ENCODE results near the gene NRK.
"Not testable (repeated sequence)": the region's sequence is repeated elsewhere in the genome, so short reads cannot be mapped to it uniquely, and the experiment has no call there.

Gene NRK, protein sequence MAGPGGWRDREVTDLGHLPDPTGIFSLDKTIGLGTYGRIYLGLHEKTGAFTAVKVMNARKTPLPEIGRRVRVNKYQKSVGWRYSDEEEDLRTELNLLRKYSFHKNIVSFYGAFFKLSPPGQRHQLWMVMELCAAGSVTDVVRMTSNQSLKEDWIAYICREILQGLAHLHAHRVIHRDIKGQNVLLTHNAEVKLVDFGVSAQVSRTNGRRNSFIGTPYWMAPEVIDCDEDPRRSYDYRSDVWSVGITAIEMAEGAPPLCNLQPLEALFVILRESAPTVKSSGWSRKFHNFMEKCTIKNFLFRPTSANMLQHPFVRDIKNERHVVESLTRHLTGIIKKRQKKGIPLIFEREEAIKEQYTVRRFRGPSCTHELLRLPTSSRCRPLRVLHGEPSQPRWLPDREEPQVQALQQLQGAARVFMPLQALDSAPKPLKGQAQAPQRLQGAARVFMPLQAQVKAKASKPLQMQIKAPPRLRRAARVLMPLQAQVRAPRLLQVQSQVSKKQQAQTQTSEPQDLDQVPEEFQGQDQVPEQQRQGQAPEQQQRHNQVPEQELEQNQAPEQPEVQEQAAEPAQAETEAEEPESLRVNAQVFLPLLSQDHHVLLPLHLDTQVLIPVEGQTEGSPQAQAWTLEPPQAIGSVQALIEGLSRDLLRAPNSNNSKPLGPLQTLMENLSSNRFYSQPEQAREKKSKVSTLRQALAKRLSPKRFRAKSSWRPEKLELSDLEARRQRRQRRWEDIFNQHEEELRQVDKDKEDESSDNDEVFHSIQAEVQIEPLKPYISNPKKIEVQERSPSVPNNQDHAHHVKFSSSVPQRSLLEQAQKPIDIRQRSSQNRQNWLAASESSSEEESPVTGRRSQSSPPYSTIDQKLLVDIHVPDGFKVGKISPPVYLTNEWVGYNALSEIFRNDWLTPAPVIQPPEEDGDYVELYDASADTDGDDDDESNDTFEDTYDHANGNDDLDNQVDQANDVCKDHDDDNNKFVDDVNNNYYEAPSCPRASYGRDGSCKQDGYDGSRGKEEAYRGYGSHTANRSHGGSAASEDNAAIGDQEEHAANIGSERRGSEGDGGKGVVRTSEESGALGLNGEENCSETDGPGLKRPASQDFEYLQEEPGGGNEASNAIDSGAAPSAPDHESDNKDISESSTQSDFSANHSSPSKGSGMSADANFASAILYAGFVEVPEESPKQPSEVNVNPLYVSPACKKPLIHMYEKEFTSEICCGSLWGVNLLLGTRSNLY (N-terminal part only)

DNA sequence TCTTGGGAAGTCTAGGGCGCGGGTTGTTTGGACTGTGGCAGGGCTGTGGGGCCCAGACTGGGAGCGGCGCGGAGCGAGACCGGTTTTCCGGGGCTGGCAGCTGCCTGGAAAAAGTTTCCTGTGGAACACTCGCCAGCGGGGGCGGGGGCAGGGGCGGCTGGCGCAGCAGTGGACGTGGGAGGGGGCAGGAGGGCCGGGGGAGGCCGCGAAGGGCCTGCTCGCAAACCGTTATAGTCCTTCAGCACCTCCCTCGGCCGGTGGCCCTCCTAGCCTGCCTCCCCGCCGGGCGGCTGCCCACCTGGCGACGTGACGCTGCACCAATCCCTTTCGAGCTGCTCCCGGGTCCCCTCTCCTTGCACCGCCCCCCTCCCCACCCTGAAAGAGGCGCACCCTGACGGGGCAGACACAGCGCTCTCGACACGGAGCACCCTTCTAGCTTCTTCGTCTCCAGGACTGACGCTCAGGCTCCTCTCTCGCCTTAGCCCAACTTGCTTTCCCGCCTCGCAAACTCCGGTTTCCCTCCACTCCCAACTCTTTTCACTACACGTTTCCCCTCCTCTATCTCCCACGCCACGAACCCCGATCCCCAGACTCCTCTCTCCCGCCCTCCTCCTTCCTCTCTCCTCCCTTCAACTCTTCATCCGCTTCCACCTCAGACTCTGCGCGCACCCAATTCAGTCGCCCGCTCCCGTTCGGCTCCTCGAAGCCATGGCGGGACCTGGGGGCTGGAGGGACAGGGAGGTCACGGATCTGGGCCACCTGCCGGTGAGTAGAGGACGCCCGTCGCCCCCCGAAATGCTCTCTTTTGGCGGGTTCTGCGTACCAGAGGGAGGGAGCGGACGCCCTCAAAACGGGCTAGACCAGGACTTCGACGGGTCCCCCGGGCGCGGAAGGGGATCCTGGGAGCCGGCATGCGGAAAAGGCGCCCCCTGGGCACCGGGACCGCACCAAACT, at the start of gene NRK:
TSS of gene NRK (plus strand) at position 402 of the 954 bp plus-strand sequence. CDS start at position 709, 307 bp downstream.
- Histone ChIP-seq H3K9me3 (peaks cover 21% of the 10 kb centered on the region), H4K20me1 (no peaks in the 10 kb centered on the region), H3K4me2 (no peak within 1 kb of the TSS), H3K4me1 (no peaks in the 10 kb centered on the region), H3K36me3 (no peaks in the 10 kb centered on the region), H3K9ac (no peak within 1 kb of the TSS), H3K4me3 (no peak within 1 kb of the TSS), H3K27ac (no peak within 1 kb of the TSS), H3K27me3 (peaks cover 69% of the 10 kb centered on the region)
- TF ChIP-seq Cebpa-rat (IDR thresholded peaks at IDR 0.05): no peak

DNA sequence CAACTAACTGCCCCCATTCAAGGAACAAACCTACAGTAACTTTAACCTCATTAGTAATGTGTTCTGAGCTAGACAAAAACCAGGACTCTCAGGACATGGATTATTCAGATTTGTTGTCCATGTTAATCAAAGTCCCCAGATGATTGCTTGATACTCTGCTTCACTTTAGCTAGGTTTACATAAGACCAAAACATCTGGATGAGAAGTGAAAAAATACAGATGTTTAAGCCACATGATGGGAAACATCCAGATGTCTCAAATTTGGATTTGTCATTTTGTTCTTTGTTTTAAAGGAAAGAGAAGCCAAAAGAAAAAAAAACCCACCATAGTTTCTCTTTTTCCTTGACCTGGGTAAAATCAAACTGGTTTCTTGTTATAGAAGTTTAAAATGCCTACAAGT, 48.5 kb upstream of the NRK start:
- Histone ChIP-seq H4K20me1 (no peaks in the 10 kb centered on the region), H3K36me3 (no peaks in the 10 kb centered on the region), H3K9me3 (no peaks in the 10 kb centered on the region), H3K9ac (no peak overlapping the region), H3K27ac (no peak overlapping the region), H3K4me3 (no peak overlapping the region), H3K27me3 (peaks cover 72% of the 10 kb centered on the region), H3K4me1 (no peaks in the 10 kb centered on the region), H3K4me2 (no peak overlapping the region)
- no peak for TF ChIP-seq Cebpa-rat (IDR thresholded peaks at IDR 0.05)

DNA sequence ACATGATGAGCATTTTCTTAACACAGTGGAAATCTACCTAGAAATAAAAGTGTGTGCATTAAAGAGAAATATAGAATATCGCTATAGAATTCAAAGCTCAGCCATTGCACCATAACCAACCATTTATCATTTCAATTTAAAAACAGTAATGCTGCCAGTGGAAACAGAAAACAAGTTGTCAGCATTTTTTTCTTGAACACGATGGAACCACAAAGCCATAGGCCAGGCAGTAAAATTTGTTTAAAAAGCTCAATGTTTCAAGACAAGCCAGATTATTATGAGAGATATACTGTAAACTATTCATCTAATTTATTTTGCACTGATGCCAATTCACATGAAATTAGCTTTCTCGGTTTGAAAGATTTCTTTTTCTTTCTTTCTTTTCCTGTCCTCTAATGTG, 46.7 kb upstream of the NRK start:
- H3K4me3 ChIP-seq: no peak overlapping the region
- H3K4me2 ChIP-seq: no peak overlapping the region
- no peak overlapping the region for H3K9ac ChIP-seq
- H3K4me1 ChIP-seq: no peaks in the 10 kb centered on the region
- H3K27me3 ChIP-seq: peaks cover 71% of the 10 kb centered on the region
- no peaks in the 10 kb centered on the region for H4K20me1 ChIP-seq
- H3K27ac ChIP-seq: no peak overlapping the region
- no peak for TF ChIP-seq Cebpa-rat (IDR thresholded peaks at IDR 0.05)
- no peaks in the 10 kb centered on the region for H3K9me3 ChIP-seq
- no peaks in the 10 kb centered on the region for H3K36me3 ChIP-seq

DNA sequence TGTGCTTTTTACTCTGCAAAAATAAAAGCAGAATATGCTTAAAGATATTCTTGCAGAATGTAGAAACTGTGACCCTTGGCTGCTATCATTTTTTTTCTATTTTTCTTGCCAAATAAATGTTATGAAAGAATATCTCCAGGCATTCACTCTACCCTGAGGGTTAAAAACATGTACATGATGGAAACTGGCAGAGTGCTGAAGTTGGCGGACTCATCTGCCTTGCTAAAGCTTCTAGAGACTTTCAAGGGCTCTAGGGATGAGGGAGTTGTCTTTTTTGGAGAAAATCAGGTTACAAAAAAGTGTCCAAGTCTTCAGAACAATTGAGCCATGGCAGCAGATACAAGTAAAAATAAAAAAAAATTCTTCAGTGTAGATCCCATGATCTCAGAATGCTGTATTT, 40.5 kb upstream of the NRK start:
- H3K9ac ChIP-seq: no peak overlapping the region
- no peak overlapping the region for H3K27ac ChIP-seq
- no peak overlapping the region for H3K4me3 ChIP-seq
- H3K36me3 ChIP-seq: no peaks in the 10 kb centered on the region
- TF ChIP-seq Cebpa-rat (IDR thresholded peaks at IDR 0.05): no peak
- H4K20me1 ChIP-seq: no peaks in the 10 kb centered on the region
- H3K4me2 ChIP-seq: no peak overlapping the region
- no peaks in the 10 kb centered on the region for H3K9me3 ChIP-seq
- H3K4me1 ChIP-seq: no peaks in the 10 kb centered on the region
- H3K27me3 ChIP-seq: peaks cover 45% of the 10 kb centered on the region

DNA sequence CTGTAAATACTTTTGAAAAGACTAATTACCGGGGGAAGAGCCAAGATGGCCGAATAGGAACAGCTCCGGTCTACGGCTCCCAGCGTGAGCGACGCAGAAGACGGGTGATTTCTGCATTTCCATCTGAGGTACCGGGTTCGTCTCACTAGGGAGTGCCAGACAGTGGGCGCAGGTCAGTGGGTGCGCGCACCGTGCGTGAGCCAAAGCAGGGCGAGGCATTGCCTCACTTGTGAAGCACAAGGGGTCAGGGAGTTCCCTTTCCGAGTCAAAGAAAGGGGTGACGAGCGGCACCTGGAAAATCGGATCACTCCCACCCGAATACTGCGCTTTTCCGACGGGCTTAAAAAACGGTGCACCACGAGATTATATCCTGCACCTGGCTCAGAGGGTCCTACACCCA, 25.5 kb upstream of the NRK start:
- H3K4me2 ChIP-seq, H4K20me1 ChIP-seq, H3K9ac ChIP-seq, H3K4me3 ChIP-seq, H3K4me1 ChIP-seq, H3K9me3 ChIP-seq, H3K27ac ChIP-seq, H3K36me3 ChIP-seq: not testable (repeated sequence)
- peaks cover 36% of the 10 kb centered on the region; the same call in 1 of the 2 replicates for H3K27me3 ChIP-seq

DNA sequence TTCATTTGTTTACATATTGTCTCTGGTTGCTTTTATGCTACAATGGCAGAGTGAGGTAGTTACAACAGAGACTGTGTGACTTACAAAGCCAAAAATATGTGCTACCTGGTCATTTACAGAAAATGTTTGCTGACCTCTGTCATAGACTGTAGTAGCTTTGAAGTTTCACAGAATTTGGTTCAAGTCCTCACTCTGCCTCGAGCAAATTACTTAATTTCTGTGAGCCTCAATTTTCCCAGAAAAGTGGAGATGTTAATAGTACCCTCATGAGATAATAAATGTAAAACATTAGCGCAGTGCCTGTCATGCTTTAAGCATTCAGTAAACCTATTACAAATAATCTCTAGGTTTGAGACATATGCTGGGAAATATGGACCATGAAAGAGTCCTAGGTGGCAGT, 18.4 kb upstream of the NRK start:
- Histone ChIP-seq H3K4me1 (no peaks in the 10 kb centered on the region), H3K27ac (no peak overlapping the region), H3K36me3 (no peaks in the 10 kb centered on the region), H4K20me1 (no peaks in the 10 kb centered on the region), H3K9me3 (no peaks in the 10 kb centered on the region), H3K4me2 (no peak overlapping the region), H3K9ac (no peak overlapping the region), H3K4me3 (no peak overlapping the region), H3K27me3 (peaks cover 4% of the 10 kb centered on the region; the same call in 1 of the 2 replicates)
- TF ChIP-seq Cebpa-rat (IDR thresholded peaks at IDR 0.05): no peak

DNA sequence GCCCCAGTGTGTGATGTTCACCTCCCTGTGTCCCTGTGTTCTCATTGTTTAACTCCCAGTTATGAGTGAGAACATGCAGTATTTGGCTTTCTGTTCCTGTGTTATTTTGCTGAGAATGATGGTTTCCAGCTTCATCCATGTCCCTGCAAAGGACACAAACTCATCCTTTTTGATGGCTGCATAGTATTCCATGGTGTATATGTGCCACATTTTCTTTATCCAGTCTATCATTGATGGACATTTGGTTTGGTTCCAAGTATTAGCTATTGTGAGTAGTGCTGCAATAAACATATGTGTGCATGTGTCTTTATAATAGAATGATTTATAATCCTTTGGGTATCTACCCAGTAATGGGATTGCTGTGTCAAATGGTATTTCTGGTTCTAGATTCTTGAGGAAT, 16.7 kb upstream of the NRK start:
- not testable (repeated sequence) for H3K9me3 ChIP-seq, H3K36me3 ChIP-seq, H3K27ac ChIP-seq, H3K4me2 ChIP-seq, H4K20me1 ChIP-seq, H3K4me3 ChIP-seq, H3K9ac ChIP-seq, H3K4me1 ChIP-seq
- peaks cover 11% of the 10 kb centered on the region; the same call in 1 of the 2 replicates for H3K27me3 ChIP-seq

DNA sequence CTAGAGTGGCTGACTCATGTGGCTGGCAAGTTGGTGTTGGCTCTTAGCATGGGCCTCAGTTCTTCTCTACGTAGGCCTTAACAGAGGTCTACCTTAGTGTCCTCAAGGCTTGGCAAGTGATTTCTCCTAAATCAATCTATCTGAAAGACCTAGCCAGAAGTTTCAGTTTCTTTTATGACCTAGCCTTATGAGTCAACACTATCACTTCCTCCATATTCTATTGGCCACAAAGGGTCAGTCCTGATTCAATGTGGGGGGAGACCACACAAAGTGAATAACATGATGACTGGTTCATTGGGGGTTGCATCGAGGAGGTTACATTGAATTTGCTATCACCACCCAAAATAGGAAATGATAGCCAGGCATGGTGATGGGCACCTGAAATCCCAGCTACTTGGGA, 5.8 kb upstream of the NRK start:
- no peak overlapping the region for H3K27ac ChIP-seq
- no peaks in the 10 kb centered on the region for H3K4me1 ChIP-seq
- H3K27me3 ChIP-seq: peaks cover 85% of the 10 kb centered on the region
- no peak overlapping the region for H3K4me3 ChIP-seq
- no peaks in the 10 kb centered on the region for H4K20me1 ChIP-seq
- H3K36me3 ChIP-seq: no peaks in the 10 kb centered on the region
- H3K9ac ChIP-seq: no peak overlapping the region
- H3K9me3 ChIP-seq: 0 out of 2 replicates have a peak, but pooled peaks cover under 1% of the 10 kb centered on the region
- no peak for TF ChIP-seq Cebpa-rat (IDR thresholded peaks at IDR 0.05)
- no peak overlapping the region for H3K4me2 ChIP-seq

DNA sequence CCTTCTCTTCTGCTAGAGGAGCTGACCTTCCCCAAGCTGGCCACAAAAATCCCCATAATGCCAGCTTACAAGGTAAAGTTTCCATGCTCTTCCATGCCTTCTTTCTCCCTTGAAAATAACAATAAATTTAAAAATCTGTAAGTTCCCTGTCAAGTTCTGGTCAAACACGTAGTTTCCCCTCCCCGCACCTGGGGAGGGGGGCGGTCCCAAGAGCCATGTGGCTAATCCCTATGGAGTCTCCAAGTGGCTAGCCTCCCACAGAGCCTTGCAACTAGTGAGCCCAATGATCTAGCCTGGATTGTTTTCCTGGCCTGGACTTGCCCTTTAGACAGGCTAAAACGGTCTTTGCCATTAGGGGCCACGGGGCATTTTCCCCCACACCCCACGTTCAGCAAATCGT, 2.1 kb upstream of the NRK start:
- peaks cover 76% of the 10 kb centered on the region for H3K27me3 ChIP-seq
- H3K27ac ChIP-seq: no peak overlapping the region
- peaks cover 21% of the 10 kb centered on the region for H3K9me3 ChIP-seq
- H3K4me3 ChIP-seq: no peak overlapping the region
- no peak for TF ChIP-seq Cebpa-rat (IDR thresholded peaks at IDR 0.05)
- no peaks in the 10 kb centered on the region for H4K20me1 ChIP-seq
- no peak overlapping the region for H3K4me2 ChIP-seq
- no peak overlapping the region for H3K9ac ChIP-seq
- H3K4me1 ChIP-seq: no peaks in the 10 kb centered on the region
- H3K36me3 ChIP-seq: no peaks in the 10 kb centered on the region

Data from BLaER1 (cell line).